Measurements from ENCODE around the gene TRPM8.

GRCh38 chr2:233976087-233976486, 58.9 kb downstream of the TRPM8 start:
- no peak for TF ChIP-seq ZFP30 (CRISPR knock-in tag; IDR thresholded peaks at IDR 0.05)
- TF ChIP-seq ARNTL (CRISPR knock-in tag; IDR thresholded peaks at IDR 0.05; ENCODE audit: borderline replicate concordance, low read depth) = no peak
- TF ChIP-seq PATZ1 (CRISPR knock-in tag; IDR thresholded peaks at IDR 0.05; ENCODE audit: borderline replicate concordance) = no peak
- TF ChIP-seq ZFP3 (CRISPR knock-in tag; IDR thresholded peaks at IDR 0.05) = no peak
- no peak for TF ChIP-seq RARB (CRISPR knock-in tag; IDR thresholded peaks at IDR 0.05)
- TF ChIP-seq TOX (CRISPR knock-in tag; IDR thresholded peaks at IDR 0.05; ENCODE audit: borderline replicate concordance) = no peak
- TF ChIP-seq OSR1 (CRISPR knock-in tag; IDR thresholded peaks at IDR 0.05) = no peak
- TF ChIP-seq PPARA (CRISPR knock-in tag; IDR thresholded peaks at IDR 0.05; ENCODE audit: borderline replicate concordance) = no peak
- no peak for TF ChIP-seq CSDC2 (CRISPR knock-in tag; IDR thresholded peaks at IDR 0.05)
- no peak for TF ChIP-seq ZNF565 (CRISPR knock-in tag; conservative IDR thresholded peaks at IDR 0.05; ENCODE audit: low read depth)
- TF ChIP-seq ISL1 (CRISPR knock-in tag; IDR thresholded peaks at IDR 0.05) = no peak
- no peak for TF ChIP-seq ZNF8 (CRISPR knock-in tag; IDR thresholded peaks at IDR 0.05)
- TF ChIP-seq, protein P1, sequence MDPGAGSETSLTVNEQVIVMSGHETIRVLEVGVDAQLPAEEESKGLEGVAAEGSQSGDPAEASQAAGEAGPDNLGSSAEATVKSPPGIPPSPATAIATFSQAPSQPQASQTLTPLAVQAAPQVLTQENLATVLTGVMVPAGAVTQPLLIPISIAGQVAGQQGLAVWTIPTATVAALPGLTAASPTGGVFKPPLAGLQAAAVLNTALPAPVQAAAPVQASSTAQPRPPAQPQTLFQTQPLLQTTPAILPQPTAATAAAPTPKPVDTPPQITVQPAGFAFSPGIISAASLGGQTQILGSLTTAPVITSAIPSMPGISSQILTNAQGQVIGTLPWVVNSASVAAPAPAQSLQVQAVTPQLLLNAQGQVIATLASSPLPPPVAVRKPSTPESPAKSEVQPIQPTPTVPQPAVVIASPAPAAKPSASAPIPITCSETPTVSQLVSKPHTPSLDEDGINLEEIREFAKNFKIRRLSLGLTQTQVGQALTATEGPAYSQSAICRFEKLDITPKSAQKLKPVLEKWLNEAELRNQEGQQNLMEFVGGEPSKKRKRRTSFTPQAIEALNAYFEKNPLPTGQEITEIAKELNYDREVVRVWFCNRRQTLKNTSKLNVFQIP (CRISPR knock-in tag; IDR thresholded peaks at IDR 0.05; ENCODE audit: borderline replicate concordance, low read depth) = no peak
- no peak for TF ChIP-seq BACH2 (CRISPR knock-in tag; IDR thresholded peaks at IDR 0.05; ENCODE audit: borderline replicate concordance)
